ENCODE data around the gene EXOSC9. TPM values are rescaled to one million over a fixed set of nuclear protein-coding genes. Genes with fewer than 3 reads are reported as not detected.

EXOSC9 gene
- polyA plus RNA-seq, 3 donors, result 13.9 to 21.4 (median 21.3) TPM

DNA sequence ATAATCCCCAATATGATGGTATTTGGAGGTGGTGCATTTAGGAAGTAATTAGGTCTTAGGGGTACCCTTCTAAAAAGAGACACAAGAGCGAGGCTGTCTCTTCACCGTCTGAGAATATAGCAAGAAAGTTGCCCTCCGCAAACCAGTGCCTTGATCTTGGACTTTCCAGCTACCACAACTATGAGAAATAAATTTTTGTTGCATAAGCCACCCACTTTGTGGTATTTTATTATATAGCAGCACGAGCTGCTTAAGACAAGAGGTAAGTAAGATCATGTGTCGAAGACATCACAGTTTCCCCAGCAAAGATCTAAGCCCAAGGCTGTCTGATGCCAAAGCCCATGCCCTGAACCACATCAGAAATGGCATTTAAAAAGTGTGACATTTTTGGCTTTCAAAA is 9.6 kb upstream of the EXOSC9 start:
- H3K4me3 ChIP-seq (replicated peaks in 1 of 3; ENCODE audit: low read depth in 2 of 3, low read length in 3 of 3), result no peak overlapping the region
- intact Hi-C loops (cut with micrococcal nuclease), result no loop called here
- 86% methylated on average over 1 of the region's 5 CpGs for WGBS (ENCODE audit: insufficient coverage)
- no peak for TF ChIP-seq CTCF (IDR thresholded peaks at IDR 0.05)
- Mint-ChIP-seq H3K4me1 (no peaks in the 10 kb centered on the region), H3K36me3 (no peaks in the 10 kb centered on the region), H3K4me3 (no peak overlapping the region), H3K9me3 (peaks cover 0 to 2% (median 0%) of the 10 kb centered on the region in 7 donors), H3K27me3 (ENCODE audit: low read depth in 3 of 3) (peaks cover 7 to 20% (median 14%) of the 10 kb centered on the region in 3 donors), H3K27ac (no peak overlapping the region)
- H4K20me1 ChIP-seq (ENCODE audit: insufficient read depth, low read length), result no peaks in the 10 kb centered on the region
- H3K9ac ChIP-seq (ENCODE audit: insufficient read depth, low read length, poor library complexity, severe bottlenecking), result no peak overlapping the region
- H3K4me2 ChIP-seq (replicated peaks; ENCODE audit: extremely low read depth, low read length, poor library complexity, severe bottlenecking), result no peak overlapping the region
- H2AFZ ChIP-seq (ENCODE audit: insufficient read depth, low read depth, low read length, poor library complexity, severe bottlenecking), result no peak overlapping the region
- H3K27me3 ChIP-seq (ENCODE audit: control insufficient read depth in 2 of 2, insufficient read depth in 2 of 2, low read length in 2 of 2), result no peaks in the 10 kb centered on the region
- DNase-seq, result no peak
- H3K4me1 ChIP-seq (ENCODE audit: control insufficient read depth in 1 of 2, insufficient read depth in 2 of 2, low read length in 2 of 2), result no peaks in the 10 kb centered on the region
- no peak overlapping the region for H3K27ac ChIP-seq (ENCODE audit: low read depth in 1 of 2, low read length in 2 of 2)
- no peaks in the 10 kb centered on the region for H3K9me3 ChIP-seq (replicated peaks in 1 of 2; ENCODE audit: control insufficient read depth in 1 of 2, insufficient read depth in 1 of 2, low read length in 2 of 2)
- H3K79me2 ChIP-seq (ENCODE audit: insufficient read depth, low read length), result no peaks in the 10 kb centered on the region
- no peaks in the 10 kb centered on the region for H3K36me3 ChIP-seq (replicated peaks in 1 of 2; ENCODE audit: control insufficient read depth in 1 of 2, insufficient read depth in 2 of 2, low read length in 2 of 2)

GRCh38 chr4:121792966-121793365 is 8.2 kb upstream of the EXOSC9 start:
- 100% methylated on average over 1 of the region's 2 CpGs for WGBS (ENCODE audit: insufficient coverage)
- intact Hi-C loops (cut with micrococcal nuclease), result no loop called here
- Histone ChIP-seq H3K27ac (ENCODE audit: low read depth in 1 of 2, low read length in 2 of 2) (no peak overlapping the region), H3K4me2 (replicated peaks; ENCODE audit: extremely low read depth, low read length, poor library complexity, severe bottlenecking) (no peak overlapping the region), H3K4me1 (ENCODE audit: control insufficient read depth in 1 of 2, insufficient read depth in 2 of 2, low read length in 2 of 2) (no peaks in the 10 kb centered on the region), H2AFZ (ENCODE audit: insufficient read depth, low read depth, low read length, poor library complexity, severe bottlenecking) (no peak overlapping the region), H4K20me1 (ENCODE audit: insufficient read depth, low read length) (no peaks in the 10 kb centered on the region), H3K79me2 (ENCODE audit: insufficient read depth, low read length) (no peaks in the 10 kb centered on the region), H3K36me3 (replicated peaks in 1 of 2; ENCODE audit: control insufficient read depth in 1 of 2, insufficient read depth in 2 of 2, low read length in 2 of 2) (no peaks in the 10 kb centered on the region), H3K4me3 (replicated peaks in 1 of 3; ENCODE audit: low read depth in 2 of 3, low read length in 3 of 3) (no peak overlapping the region), H3K9ac (ENCODE audit: insufficient read depth, low read length, poor library complexity, severe bottlenecking) (no peak overlapping the region), H3K27me3 (ENCODE audit: control insufficient read depth in 2 of 2, insufficient read depth in 2 of 2, low read length in 2 of 2) (no peaks in the 10 kb centered on the region), H3K9me3 (replicated peaks in 1 of 2; ENCODE audit: control insufficient read depth in 1 of 2, insufficient read depth in 1 of 2, low read length in 2 of 2) (no peaks in the 10 kb centered on the region)
- Mint-ChIP-seq H3K4me3 (no peak overlapping the region), H3K9me3 (no peaks in the 10 kb centered on the region), H3K27me3 (ENCODE audit: low read depth in 3 of 3) (peaks cover 5 to 20% (median 13%) of the 10 kb centered on the region in 3 donors), H3K4me1 (no peaks in the 10 kb centered on the region), H3K27ac (no peak overlapping the region), H3K36me3 (no peaks in the 10 kb centered on the region)
- no peak for TF ChIP-seq CTCF (IDR thresholded peaks at IDR 0.05)
- no peak for DNase-seq
